Subcutaneous adipose tissue (tissue), 4 donors: ENCODE results near the gene ARHGEF10L. TPM values are rescaled to one million over a fixed set of nuclear protein-coding genes. Genes with fewer than 3 reads are reported as not detected.

ENCODE experiments used
- CTCF ChIP-seq: fragments of 450-650 bp; IDR thresholded peaks from one replicate; pipeline ENCODE4 v1.5.1; 2016; ENCODE audit warnings: low read depth, mild to moderate bottlenecking, control low read depth, antibody characterized with exemption, moderate library complexity
- total RNA-seq, 4 donors: library from RNA; depleted of rRNA; stranded (reverse); fragments of >200 nt; gene quantifications; one replicate each; pipeline ENCODE4 v1.1.0, GENCODE V29; 2016

The ARHGEF10L gene
- total RNA-seq, 4 donors from 2014 or later, result 19.1 to 54.6 (median 41.7) TPM

- TF ChIP-seq CTCF, result no peak
Observed at GRCh38 chr1:17736625-17737024, 197.1 kb downstream of the ARHGEF10L start.

GRCh38 chr1:17739050-17739449 lies 199.6 kb downstream of the ARHGEF10L start:
- no peak for TF ChIP-seq CTCF

GRCh38 chr1:17741052-17741451 lies 201.6 kb downstream of the ARHGEF10L start:
- TF ChIP-seq CTCF, result no peak

- no peak for TF ChIP-seq CTCF
Observed at GRCh38 chr1:17742583-17742982, 203.1 kb downstream of the ARHGEF10L start.

GRCh38 chr1:17743008-17743647 lies 203.6 kb downstream of the ARHGEF10L start:
- TF ChIP-seq CTCF, result no peak

- TF ChIP-seq CTCF, result no peak
Observed at GRCh38 chr1:17743925-17744324, 204.4 kb downstream of the ARHGEF10L start.

GRCh38 chr1:17744666-17745478 lies 205.4 kb downstream of the ARHGEF10L start:
- no peak for TF ChIP-seq CTCF
